NT2/D1 (cell line): ENCODE data around the gene PLA2G12B.

ENCODE experiments used
- SUZ12 ChIP-seq: IDR thresholded peaks from 2 replicates; pipeline ENCODE4 v1.6.1; 2011; ENCODE audit not compliant: insufficient read length, insufficient read depth; ENCODE audit errors: extremely low read depth
- YY1 ChIP-seq: IDR thresholded peaks from 2 replicates; pipeline ENCODE4 v1.6.1; 2011; ENCODE audit not compliant: insufficient read length, insufficient read depth
- ZNF274 ChIP-seq: IDR thresholded peaks from 2 replicates; pipeline ENCODE4 v1.6.1; 2011; ENCODE audit warnings: mild to moderate bottlenecking, low read depth, low read length

DNA sequence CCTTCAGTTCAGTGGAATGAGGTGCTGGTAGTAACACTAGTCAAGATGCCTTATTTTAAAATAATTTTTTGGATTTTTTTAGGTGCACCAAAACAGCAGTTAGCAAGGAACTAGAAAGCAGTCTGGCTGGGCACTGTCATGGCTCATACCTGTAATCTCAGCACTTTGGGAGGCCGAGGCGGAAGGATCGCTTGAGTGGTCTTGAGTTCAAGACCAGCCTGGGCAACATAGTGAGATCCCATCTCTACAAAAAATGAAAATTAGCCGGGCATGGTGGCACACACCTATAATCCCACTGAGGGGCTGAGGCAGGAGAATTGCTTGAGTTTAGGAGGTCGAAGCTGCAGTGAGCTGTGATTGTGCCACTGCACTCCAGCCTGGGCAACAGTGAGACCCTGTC is 25.8 kb downstream of the PLA2G12B start:
- TF ChIP-seq YY1 (no peak), SUZ12 (no peak), ZNF274 (no peak)
